ENCODE measurements around the gene TCP1. TPM values are rescaled to one million over a fixed set of nuclear protein-coding genes. Genes with fewer than 3 reads are reported as not detected.
A peak's percentile ranks its signal among the peaks of the same experiment; 100 is the strongest.

TCP1 gene
- total and polyA plus RNA-seq, 2 of the 13 experiments (the other 11 are each of a cell fraction or from before 2014, with no cell fraction given) = 116 to 553 TPM

DNA sequence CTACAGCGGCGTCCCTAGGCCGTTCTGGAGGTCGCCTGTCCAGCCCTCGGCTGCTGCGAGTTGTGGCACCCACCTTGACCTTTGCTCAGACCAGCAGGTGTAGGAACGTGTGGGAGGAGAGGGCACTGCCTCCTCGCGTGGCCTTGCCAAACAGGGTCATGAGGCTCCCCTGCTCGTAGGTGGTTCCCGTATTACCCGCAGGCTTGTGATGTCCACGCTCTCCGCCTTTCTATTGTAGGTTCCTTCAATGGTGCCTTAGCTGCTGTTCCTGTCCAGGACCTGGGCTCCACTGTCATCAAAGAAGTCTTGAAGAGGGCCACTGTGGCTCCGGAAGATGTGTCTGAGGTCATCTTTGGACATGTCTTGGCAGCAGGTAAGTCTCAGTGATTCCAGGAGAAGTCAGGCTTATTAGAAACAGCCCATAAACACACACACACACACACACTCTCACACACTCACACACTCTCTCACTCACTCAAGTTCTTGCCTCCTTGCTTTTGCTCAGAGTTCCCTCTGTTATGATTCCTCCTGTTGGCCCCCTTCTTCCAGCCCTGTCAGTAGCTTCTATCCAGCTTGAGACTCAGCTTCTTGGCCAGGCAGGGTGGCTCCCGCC is 26.6 kb downstream of the TCP1 start (continued):
- TF ChIP-seq ZNF605 (CRISPR knock-in tag; IDR thresholded peaks at IDR 0.05) (no peak), ZNF234 (CRISPR knock-in tag; conservative IDR thresholded peaks at IDR 0.05) (no peak), ZBTB46 (CRISPR knock-in tag; IDR thresholded peaks at IDR 0.05; ENCODE audit: borderline replicate concordance) (no peak), SRY (CRISPR knock-in tag; IDR thresholded peaks at IDR 0.05) (peak; percentile 83), KDM1A (CRISPR knock-in tag; IDR thresholded peaks at IDR 0.05) (no peak), ZNF550 (CRISPR knock-in tag; IDR thresholded peaks at IDR 0.05; ENCODE audit: borderline replicate concordance) (no peak), ZNF441 (CRISPR knock-in tag; IDR thresholded peaks at IDR 0.05; ENCODE audit: borderline replicate concordance) (peak; percentile 54; the same call in 1 of the 2 replicates), ZNF678 (CRISPR knock-in tag; IDR thresholded peaks at IDR 0.05) (no peak), ZMYM3 (CRISPR knock-in tag; IDR thresholded peaks at IDR 0.05) (0 out of 2 replicates have a peak, but pooled peaks have one; percentile 3), PPARG (CRISPR knock-in tag; conservative IDR thresholded peaks at IDR 0.05) (peak; percentile 88), TARDBP (CRISPR knock-in tag; IDR thresholded peaks at IDR 0.05) (no peak; the same call in none of the 2 replicates), PHF20 (CRISPR knock-in tag; IDR thresholded peaks at IDR 0.05) (peak; percentile 61; the same call in 1 of the 2 replicates), ZNF530 (CRISPR knock-in tag; IDR thresholded peaks at IDR 0.05; ENCODE audit: low read depth) (peak; percentile 85; the same call in 1 of the 2 replicates)
- TF ChIP-seq, protein P1, sequence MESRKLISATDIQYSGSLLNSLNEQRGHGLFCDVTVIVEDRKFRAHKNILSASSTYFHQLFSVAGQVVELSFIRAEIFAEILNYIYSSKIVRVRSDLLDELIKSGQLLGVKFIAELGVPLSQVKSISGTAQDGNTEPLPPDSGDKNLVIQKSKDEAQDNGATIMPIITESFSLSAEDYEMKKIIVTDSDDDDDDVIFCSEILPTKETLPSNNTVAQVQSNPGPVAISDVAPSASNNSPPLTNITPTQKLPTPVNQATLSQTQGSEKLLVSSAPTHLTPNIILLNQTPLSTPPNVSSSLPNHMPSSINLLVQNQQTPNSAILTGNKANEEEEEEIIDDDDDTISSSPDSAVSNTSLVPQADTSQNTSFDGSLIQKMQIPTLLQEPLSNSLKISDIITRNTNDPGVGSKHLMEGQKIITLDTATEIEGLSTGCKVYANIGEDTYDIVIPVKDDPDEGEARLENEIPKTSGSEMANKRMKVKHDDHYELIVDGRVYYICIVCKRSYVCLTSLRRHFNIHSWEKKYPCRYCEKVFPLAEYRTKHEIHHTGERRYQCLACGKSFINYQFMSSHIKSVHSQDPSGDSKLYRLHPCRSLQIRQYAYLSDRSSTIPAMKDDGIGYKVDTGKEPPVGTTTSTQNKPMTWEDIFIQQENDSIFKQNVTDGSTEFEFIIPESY (CRISPR knock-in tag; IDR thresholded peaks at IDR 0.05) = peak; percentile 69; the same call in 1 of the 2 replicates
- TF ChIP-seq, protein P2, sequence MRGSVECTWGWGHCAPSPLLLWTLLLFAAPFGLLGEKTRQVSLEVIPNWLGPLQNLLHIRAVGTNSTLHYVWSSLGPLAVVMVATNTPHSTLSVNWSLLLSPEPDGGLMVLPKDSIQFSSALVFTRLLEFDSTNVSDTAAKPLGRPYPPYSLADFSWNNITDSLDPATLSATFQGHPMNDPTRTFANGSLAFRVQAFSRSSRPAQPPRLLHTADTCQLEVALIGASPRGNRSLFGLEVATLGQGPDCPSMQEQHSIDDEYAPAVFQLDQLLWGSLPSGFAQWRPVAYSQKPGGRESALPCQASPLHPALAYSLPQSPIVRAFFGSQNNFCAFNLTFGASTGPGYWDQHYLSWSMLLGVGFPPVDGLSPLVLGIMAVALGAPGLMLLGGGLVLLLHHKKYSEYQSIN (CRISPR knock-in tag; IDR thresholded peaks at IDR 0.05; ENCODE audit: borderline replicate concordance) = peak; percentile 73; the same call in 1 of the 2 replicates
- TF ChIP-seq, protein P3, sequence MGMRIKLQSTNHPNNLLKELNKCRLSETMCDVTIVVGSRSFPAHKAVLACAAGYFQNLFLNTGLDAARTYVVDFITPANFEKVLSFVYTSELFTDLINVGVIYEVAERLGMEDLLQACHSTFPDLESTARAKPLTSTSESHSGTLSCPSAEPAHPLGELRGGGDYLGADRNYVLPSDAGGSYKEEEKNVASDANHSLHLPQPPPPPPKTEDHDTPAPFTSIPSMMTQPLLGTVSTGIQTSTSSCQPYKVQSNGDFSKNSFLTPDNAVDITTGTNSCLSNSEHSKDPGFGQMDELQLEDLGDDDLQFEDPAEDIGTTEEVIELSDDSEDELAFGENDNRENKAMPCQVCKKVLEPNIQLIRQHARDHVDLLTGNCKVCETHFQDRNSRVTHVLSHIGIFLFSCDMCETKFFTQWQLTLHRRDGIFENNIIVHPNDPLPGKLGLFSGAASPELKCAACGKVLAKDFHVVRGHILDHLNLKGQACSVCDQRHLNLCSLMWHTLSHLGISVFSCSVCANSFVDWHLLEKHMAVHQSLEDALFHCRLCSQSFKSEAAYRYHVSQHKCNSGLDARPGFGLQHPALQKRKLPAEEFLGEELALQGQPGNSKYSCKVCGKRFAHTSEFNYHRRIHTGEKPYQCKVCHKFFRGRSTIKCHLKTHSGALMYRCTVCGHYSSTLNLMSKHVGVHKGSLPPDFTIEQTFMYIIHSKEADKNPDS (CRISPR knock-in tag; IDR thresholded peaks at IDR 0.05) = peak; percentile 52; the same call in 1 of the 2 replicates
- TF ChIP-seq, protein P4, sequence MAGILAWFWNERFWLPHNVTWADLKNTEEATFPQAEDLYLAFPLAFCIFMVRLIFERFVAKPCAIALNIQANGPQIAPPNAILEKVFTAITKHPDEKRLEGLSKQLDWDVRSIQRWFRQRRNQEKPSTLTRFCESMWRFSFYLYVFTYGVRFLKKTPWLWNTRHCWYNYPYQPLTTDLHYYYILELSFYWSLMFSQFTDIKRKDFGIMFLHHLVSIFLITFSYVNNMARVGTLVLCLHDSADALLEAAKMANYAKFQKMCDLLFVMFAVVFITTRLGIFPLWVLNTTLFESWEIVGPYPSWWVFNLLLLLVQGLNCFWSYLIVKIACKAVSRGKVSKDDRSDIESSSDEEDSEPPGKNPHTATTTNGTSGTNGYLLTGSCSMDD (CRISPR knock-in tag; IDR thresholded peaks at IDR 0.05) = peak; percentile 87; the same call in 1 of the 2 replicates

Data from HepG2 (cell line).